Thyroid gland (tissue), 4 donors: ENCODE results near the gene EIF3K.

Experiments used
- CTCF ChIP-seq, 6 experiments: fragments of 200-600 bp in 3 of 6; fragments of 450-650 bp in 3 of 6; sonication (generic) in 3 of 6; IDR thresholded peaks; one replicate each; pipeline ENCODE4 v1.5.1; 2016 to 2019; ENCODE audit warnings: antibody characterized with exemption in 6 of 6, mild to moderate bottlenecking in 2 of 6, inconsistent platforms in 1 of 6, moderate library complexity in 1 of 6
- POLR2A ChIP-seq, 2 donors: fragments of 450-650 bp; IDR thresholded peaks; one replicate each; pipeline ENCODE4 v1.6.1; 2017; ENCODE audit warnings: antibody characterized with exemption in 2 of 2, mild to moderate bottlenecking in 2 of 2, moderate library complexity in 1 of 2

GRCh38 chr19:38660724-38661123, 41.7 kb downstream of the EIF3K start:
- TF ChIP-seq CTCF (IDR thresholded peaks at IDR 0.05), result no peak
- TF ChIP-seq POLR2A (IDR thresholded peaks at IDR 0.05), result peak in 1 of 2 donors; percentile 54
